Lower leg skin (tissue), 3 donors: Measurements from ENCODE around the gene RNF217.

Experiments used
- POLR2A ChIP-seq, 2 donors: fragments of 450-650 bp; IDR thresholded peaks; one replicate each; pipeline ENCODE4 v1.6.1; 2016 to 2017; ENCODE audit warnings: antibody characterized with exemption in 2 of 2, mild to moderate bottlenecking in 1 of 2, moderate library complexity in 1 of 2
- TF ChIP-seq, protein P1 (sequence below), 3 donors: fragments of 450-650 bp; IDR thresholded peaks; one replicate each; pipeline ENCODE4 v1.5.1; 2016; ENCODE audit warnings: antibody characterized with exemption in 3 of 3, mild to moderate bottlenecking in 3 of 3, moderate library complexity in 2 of 3

DNA sequence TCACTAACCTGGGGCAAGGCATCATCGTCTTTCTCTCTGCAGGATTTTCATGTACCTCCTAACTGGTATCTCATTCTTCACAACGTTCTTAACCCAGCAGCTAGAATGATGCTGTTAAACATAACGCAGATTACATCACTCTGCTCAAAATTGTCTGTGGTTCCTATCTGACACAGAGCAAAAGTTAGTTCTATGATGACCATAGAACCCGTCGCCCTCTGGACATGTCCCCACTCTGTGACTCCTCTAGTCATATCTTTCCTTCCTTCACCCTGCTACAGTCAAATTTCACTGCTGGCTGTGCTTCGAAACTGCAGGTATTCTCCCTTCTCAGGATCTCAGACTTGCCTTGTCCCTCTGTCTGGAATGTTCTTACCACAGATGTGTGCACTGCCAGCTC, 103.9 kb downstream of the RNF217 start:
- TF ChIP-seq, protein P1, sequence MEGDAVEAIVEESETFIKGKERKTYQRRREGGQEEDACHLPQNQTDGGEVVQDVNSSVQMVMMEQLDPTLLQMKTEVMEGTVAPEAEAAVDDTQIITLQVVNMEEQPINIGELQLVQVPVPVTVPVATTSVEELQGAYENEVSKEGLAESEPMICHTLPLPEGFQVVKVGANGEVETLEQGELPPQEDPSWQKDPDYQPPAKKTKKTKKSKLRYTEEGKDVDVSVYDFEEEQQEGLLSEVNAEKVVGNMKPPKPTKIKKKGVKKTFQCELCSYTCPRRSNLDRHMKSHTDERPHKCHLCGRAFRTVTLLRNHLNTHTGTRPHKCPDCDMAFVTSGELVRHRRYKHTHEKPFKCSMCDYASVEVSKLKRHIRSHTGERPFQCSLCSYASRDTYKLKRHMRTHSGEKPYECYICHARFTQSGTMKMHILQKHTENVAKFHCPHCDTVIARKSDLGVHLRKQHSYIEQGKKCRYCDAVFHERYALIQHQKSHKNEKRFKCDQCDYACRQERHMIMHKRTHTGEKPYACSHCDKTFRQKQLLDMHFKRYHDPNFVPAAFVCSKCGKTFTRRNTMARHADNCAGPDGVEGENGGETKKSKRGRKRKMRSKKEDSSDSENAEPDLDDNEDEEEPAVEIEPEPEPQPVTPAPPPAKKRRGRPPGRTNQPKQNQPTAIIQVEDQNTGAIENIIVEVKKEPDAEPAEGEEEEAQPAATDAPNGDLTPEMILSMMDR (IDR thresholded peaks at IDR 0.05), result no peak
- no peak for TF ChIP-seq POLR2A (IDR thresholded peaks at IDR 0.05)
